ENCODE results near the gene C19orf67. TPM values are rescaled to one million over a fixed set of nuclear protein-coding genes. Genes with fewer than 3 reads are reported as not detected.

Gene C19orf67
- total RNA-seq, 2 donors from 2014 or later: not detected

DNA sequence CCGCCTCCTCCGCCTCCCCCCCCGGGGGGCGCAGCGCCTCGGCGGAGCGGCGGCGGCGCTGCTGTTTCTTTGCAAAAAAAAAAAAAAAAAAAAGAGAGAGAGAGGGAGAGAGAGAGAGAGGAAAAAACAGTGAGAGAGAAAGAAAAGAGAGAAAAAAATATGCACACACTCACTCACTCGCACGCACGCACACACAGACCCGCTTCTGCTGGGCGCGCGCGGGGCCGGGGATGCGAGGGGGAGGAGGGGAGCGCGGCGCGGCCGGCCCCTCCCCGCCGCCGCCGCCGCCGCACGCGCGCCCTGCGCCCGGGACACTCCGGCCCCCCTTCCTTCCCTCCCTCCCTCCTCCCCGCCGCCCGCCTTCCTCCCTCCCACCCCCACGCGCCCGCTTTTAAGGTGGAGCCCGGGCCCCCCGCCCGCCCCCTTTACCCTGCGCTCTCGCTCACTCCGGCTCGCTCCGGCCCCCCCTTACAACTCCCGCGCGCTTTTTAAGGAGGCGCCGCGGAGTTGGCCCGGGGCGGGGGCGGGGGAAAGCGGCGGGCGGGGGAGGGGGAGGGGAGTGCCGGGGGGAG lies 5.0 kb upstream of the C19orf67 start, which contains the start of gene SAMD1:
Gene SAMD1 (minus strand): TSS at position 243 of the 572 bp plus-strand sequence.
- DNase-seq: peak; percentile 95
- intact Hi-C loops (cut with DNase I): no loop called here
- ATAC-seq: peak; percentile 71 to 85

DNA sequence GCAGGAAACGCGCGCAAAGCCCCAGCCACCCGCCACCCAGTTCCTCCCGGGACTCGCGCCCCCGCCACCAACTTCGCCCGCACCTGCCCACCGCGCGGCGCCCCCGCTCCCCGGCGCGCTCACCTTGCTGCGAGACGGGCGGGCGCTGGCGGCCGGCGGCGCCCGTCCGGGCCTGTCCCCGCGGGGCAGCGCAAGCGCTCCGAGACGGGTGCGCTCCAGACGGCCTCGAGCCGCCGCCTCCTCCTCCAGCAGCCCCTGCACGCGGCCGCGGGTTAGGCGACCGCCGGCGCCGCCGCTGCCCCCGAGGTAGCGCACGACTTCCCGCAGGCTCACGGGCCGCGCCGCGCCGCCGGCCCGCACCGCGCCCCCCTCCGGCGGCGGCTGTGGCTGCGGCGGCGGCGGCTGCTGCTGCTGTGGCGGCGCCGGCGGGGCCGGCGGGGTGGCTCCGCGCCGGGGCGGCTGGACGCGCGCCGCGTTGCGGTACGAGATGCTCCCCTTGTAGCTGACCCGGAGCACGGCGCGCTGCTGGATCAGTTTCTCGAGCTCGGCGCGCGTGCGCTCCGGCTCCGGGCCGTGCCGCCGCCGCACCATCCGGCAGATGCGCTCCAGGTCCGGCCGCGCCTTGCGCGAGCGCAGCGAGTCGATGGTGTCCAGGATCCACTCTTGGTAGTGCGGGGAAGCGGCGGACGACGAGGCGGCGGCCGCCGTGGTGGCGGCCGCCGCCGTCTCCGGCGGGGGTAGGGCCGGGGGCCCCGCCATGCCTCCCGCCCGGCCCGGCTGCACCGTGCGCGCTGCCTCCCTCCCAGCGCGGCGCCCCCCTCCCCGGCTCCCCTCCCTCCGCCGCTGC lies 4.3 kb upstream of the C19orf67 start:
- ATAC-seq: peak; percentile 3 to 7
- DNase-seq: peak; percentile 69
- intact Hi-C loops (cut with DNase I): no loop called here

DNA sequence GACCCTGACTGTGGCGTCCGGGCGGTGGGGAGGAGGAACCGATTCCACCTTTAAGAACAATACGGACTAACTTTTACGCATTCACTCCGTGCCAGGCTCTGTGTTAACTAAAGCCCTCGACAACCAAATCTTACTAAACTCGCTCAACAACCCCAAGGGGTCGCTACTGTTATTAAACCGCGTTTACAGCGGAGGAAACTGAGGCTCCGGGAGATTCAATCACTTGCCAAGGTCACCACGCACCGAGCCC lies 3.8 kb upstream of the C19orf67 start:
- no peak for DNase-seq
- intact Hi-C loops (cut with DNase I): no loop called here
- ATAC-seq: no peak

DNA sequence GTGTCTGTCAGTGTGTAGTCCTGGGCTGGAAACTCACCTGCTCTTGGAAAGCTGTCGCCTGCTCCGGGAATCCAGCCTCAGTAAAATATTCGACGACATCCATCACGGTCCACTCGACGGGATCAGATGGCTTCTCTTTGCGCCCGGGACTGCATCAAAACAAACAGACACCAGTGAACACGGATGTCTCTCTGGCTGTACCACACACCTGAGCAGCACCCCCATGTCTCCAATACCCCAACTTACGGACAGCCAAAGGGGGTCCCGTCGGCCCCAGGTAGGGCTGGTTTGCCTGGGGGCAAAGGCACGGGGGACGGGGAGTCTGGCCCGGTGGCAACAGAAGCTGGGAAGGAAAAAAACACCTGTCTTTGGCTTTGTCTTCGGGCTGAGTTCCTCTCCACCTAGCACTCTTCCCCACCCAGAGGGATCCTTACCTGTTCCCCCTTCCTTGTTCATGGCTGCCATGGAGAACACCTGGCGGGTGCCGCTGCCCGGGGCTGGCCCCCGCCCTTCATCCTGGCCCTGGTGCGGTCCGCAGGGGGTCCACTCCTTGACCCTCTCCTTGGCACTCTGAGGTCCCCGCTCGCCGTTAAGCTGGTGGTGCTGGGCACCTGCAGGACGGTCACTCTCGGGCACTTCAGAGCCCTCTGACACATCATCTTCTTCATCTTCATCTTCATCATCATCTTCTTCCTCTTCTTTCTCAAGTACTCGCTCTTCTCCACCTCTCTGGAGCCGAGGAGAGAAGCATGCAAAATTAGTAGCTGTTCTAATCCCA lies 3.2 kb upstream of the C19orf67 start:
- intact Hi-C loops (cut with DNase I): no loop called here
- ATAC-seq (no peak), DNase-seq (no peak)

DNA sequence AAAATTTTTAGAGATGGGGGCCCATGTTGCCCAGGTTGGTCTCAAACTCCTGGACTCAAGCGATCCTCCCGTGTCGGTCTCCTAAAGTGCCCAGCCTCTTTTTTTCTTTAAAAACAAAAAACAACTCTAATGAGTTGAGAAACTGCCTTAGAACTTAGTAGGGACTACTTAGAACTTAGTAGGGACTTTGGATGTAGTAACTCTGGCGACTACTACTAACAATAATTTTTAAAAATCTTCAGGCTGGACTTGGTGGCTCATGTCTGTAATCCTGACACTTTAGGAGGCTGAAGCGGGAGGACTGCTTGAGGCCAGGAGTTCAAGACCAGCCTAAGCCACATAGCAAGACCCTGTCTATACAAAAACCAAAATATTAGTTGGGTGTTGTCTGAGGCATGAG lies 515 bp upstream of the C19orf67 start:
- ATAC-seq (no peak), DNase-seq (no peak)
- intact Hi-C loops (cut with DNase I): no loop called here

DNA sequence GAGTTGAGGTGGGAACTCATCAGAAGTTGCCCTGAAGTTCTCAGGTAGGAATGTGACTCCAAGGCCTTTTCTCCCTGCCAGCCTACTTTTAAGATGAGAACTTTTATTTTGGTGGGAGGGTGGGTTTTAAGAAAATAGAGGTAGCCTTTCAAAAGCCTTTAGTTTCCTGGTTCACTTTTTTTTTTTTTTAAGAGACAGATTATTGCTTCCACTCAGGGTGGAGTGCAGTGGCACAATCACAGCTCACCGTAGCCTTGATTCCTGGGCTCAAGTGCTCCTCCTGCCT lies 3.0 kb downstream of the C19orf67 start:
- ATAC-seq: no peak

DNA sequence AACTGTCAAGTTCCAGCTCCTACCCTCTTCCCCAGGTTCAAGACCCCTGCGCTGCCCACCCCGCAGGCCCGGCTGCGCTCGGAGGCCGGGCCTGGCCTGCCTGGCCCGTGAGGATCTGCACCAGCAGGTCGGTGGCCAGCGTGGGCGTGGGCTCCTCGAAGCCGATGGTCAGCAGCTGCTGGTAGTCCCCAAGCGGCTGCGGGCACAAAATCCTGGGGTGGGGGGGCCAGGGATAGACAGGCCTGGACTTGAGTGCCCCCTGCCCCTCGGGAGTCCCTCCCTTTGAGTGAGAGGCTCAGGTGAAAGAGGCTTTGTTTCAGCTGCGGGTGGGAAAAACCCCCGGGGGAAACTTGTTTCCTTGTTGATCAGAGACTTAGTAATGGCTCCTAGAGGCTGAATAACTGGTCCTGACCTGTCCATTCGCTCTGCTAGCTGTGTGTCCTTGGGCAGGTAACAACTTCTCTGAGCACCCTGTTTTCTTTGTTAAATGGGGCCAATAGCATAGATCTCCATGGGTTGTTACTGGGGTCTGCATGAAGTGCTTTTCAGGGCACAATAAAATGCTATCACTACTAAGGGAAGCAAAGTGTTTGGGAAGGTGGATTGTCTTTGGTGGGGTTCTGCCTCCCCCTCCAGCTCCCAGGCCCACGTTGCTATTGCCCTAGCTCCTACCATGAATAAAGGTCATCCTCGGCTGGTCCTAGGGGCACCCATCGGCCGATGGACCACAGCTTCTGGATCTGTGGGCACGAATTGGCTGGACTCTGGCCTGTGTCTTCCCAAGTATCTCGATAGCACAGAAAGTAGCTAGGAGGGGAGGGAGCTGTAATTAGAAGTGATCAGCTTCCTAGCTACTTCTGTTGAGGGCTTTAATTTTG lies 3.5 kb downstream of the C19orf67 start:
- DNase-seq (peak; percentile 66), ATAC-seq (peak; percentile 39 to 52)
- intact Hi-C loops (cut with DNase I): loop anchor here in 1 of 2 donors (5.0 kb wide), 1 partner anchor 35 kb away; the partner anchor contains the start of gene PRKACA

More for the DNA sequence above, 3.0 kb downstream of the C19orf67 start:
- DNase-seq: no peak
- intact Hi-C loops (cut with DNase I): loop anchor here in 1 of 2 donors (5.0 kb wide), 1 partner anchor 35 kb away; the partner anchor contains the start of gene PRKACA

DNA sequence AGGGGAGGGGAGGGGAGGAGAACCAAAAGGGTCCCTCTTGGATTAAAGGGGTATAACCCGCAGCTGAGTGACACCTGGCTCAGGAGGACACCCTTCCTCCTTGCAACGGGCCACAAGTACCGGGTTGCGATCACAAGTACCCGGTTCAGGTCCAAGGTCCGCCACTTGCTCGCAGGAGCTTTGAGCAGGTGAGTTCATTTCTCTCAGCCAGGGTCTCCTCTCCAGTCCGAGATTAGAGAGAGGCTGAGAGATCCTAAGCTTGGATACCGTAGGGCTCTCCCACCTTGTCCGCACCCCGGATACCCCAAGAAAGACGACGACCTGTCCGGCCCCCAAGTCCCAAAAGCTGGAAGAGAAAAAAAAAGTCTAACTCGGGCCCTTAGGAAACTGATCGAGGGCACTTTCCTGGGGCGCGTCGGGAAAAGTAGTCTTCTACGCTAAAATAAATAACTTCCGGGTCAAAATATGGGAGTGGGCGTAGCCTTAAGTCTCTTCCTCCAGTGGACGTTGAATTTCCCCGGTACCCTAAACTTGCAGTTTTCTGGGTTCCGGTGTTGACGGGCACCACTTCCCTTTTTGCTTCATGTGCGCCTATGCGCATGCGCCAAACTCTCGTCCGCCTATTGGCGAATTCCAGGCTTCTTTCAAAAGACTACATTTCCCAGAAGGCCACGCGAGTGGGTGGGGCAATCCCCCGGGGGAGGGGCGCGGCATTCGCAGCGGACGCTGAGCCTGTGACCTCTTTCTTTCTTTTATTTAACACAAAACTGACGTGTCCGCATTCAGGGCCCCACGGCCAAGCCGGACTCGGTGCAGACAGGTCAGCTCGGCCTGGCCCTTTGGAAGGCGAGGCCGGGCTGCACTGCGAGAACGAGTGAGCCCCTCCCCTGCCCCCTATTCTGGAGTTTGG lies 4.4 kb downstream of the C19orf67 start:
- ATAC-seq (peak; percentile 95 to 96), DNase-seq (peak; percentile 99)
- intact Hi-C loops (cut with DNase I): loop anchor here in 1 of 2 donors (5.0 kb wide), 1 partner anchor 36 kb away; the partner anchor contains the start of gene PRKACA

DNA sequence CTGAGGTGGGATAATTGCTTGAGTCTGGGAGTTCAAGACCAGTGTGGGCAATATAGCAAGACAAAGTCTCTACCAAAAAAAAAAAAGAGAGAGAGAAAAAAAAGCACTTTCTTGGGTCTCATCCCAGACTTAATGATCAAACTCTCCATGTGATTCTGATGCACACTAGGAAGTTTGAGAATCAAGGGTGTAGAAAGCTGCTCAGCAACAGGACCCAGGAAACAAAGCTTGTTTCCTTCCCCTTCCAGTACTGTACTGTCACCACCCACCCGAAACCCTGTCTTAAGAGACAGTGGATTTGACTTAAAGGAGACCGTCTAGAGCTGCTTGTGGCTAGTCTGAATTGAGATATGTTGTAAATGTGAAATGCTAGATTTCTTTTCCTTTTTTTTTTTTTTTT lies 7.2 kb downstream of the C19orf67 start:
- no peak for DNase-seq
- no peak for ATAC-seq
- intact Hi-C loops (cut with DNase I): loop anchor here in 1 of 2 donors (5.0 kb wide), 1 partner anchor 59 kb away; the partner anchor contains the start of gene ASF1B

DNA sequence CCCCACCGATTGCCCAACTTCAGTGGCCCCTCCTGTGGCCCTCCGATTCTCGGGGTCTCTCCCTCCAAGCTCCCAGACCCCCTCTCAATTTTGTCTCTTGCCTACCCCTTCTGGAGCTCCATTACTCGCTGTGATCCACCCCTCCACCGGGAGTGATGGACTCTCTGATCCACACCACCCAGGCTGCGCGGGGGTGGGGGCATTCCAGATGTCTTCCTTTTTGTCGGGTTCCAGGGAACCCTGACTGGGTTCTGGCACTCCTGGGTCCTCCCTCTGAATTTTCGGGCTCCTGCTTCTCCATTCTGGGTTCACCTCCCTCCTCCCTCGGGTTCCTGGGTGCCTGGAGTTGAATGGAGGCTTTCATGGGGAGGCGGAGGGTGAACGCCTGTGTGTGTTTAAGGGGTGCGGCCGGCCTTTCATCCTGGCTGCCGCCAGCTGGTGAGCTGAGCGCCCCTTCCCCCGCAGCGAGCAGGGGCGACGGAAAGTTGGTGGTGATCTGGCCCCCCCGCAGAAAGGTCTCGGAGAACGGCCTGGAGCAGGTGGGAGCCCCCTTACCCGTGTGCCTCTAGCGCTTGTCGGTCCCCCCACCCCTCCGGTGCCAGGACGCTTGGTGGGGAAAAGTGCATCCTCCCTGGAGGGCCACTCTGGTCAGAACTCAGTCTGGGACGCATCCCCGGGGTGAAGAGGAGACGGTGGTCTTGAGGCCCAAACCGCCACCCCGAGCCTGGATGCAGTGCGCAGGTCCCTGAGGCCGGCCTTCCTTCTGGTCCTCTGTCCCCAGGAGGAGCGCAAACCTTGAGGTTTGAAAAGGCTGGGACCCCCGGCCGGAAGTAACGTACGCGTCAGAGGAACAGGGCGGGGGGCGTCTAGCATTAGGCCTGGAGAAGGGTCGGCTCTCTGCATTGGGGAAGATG lies 11.4 kb downstream of the C19orf67 start:
- ATAC-seq (peak; percentile 2 to 8), DNase-seq (peak; percentile 50)
- intact Hi-C loops (cut with DNase I): loop anchor here (2.0 to 5.0 kb wide), 2 partner anchors 192 to 193 kb away; no protein-coding TSS in a partner anchor

DNA sequence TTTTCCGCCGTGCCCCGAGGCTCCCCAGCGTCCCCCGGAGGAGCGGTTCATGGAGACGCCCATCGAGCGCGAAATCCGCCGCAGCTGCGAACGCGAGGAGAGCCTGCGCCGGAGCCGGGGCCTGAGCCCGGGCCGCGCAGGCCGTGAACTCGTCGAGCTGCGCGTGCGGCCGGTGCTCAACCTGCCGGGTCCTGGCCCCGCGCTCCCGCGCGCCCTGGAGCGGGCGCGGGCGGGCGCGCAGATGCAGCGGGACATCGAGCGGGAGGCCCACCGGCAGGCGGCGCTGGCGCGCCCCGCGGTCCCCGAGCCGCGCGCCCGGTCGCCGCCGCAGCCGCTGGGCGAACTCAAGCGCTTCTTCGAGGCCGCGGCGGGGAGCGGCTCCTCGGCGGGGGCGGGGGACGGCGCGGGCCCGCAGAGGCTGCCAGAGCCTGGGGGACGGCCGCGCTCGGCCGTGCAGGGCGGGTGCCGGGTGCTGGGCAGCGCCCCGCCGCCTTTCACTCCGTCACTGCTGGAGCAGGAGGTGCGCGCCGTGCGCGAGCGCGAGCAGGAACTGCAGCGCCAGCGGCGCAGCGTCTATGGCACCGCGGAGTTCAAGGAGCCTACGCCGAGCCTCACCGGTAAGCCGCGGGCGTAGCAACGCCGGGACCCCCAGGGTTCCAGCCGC lies 12.2 kb downstream of the C19orf67 start:
- ATAC-seq: peak; percentile 34 to 55
- intact Hi-C loops (cut with DNase I): loop anchor here in 1 of 2 donors (5.0 kb wide), 1 partner anchor 191 kb away; no protein-coding TSS in a partner anchor
- DNase-seq: peak; percentile 82

DNA sequence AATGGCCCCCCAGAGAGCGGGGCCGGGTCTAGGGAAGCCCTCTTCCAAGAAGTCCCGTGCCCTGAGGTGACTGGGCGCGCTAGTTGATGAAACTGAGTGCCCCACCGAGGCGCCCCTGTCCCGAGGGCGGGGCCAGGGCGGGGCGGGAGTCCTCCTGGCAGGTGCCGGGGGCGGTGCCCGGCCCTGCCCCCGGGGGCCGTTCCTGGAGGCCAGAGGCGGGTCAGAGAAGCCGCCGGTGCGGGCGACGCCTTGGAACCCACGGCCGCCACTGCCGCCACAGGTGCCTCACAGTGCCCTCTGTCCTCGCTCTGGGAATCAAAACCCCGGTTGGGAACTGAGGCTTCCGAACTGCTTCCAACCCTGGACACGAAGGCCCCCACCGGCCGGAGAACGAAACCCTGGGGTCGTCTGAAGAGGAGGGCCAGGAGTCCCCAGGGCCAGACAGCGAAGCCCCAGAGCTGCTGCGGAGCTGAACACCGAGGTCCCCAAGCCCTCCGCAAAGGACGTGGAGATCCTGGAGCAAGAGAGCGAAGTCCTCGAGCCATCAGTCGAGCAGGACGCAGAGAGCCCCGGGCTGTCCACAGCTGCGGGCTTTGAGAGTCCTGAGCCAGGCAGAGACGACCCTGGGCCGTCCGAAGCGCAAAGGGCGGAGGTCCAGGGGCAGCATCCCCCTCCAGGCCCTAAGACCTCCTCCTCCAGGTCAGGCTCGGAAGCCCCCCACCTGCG lies 12.9 kb downstream of the C19orf67 start, which contains the start of gene MISP3:
Gene MISP3 (plus strand): TSS at position 252 of the 726 bp plus-strand sequence. CDS start 524 bp downstream, outside the sequence.
- intact Hi-C loops (cut with DNase I): loop anchor here in 1 of 2 donors (5.0 kb wide), 1 partner anchor 190 kb away; no protein-coding TSS in a partner anchor
- ATAC-seq (peak; percentile 16 to 53), DNase-seq (peak; percentile 61)

DNA sequence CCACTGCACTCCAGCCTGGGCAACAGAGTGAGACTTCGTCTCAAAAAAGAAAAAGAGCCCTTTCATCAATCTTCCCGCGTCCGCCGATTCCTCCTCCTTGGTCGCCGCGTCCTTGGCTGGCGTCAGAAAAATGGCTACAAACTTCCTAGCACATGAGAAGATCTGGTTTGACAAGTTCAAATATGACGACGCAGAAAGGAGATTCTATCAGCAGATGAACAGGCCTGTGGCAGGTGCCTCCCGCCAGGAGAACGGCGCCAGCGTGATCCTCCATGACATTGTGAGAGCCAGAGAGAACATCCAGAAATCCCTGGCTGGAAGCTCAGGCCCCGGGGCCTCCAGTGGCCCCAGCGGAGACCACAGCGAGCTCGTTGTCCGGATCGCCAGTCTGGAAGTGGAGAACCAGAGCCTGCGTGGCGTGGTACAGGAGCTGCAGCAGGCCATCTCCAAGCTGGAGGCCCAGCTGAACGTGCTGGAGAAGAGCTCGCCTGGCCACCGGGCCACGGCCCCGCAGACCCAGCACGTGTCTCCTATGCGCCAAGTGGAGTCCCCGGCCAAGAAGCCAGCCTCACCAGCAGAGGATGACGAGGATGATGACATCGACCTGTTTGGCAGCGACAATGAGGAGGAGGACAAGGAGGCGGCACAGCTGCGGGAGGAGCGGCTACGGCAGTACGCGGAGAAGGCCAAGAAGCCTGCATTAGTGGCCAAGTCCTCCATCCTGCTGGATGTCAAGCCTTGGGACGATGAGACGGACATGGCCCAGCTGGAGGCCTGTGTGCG lies 15.1 kb downstream of the C19orf67 start:
- intact Hi-C loops (cut with DNase I): loop anchor here in 1 of 2 donors (5.0 kb wide), 1 partner anchor 188 kb away; no protein-coding TSS in a partner anchor
- DNase-seq (peak; percentile 52), ATAC-seq (no peak)

DNA sequence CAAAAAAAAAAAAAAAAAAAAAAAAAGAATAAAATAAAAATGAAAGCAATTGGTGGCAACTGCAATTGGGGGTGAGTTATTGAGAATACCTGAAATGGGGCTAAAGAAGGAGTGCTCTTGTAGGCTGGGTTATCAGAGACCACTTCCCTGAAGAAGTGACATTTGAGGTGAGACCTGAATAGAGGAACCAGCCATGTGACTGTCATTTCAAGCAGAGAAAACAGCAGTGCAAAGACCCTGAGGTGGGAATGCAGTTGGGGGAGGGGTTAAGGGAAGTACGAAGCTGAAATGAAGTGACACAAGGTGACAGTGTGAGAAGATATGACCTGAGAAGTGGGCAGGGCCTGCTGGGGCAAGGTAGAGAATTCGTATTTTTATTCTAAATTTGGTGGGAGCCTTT lies 19.4 kb downstream of the C19orf67 start:
- intact Hi-C loops (cut with DNase I): no loop called here
- ATAC-seq: no peak
- DNase-seq: no peak

DNA sequence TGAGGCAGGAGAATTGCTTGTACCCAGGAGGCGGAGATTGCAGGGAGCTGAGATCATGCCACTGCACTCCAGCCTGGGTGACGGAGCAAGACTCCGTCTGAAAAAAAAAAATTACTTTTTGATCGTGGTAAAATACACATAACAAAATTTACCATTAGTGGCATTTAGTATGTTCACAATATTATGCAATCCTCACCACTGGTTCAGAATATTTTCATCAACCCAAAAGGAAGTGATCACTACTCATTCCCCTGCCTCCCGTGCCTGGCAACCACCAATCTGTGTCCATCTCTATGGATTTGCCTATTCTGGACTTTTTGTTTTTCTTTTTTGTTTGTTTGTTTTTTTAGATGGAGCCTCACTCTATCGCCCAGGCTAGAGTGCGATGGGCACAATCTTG lies 22.5 kb downstream of the C19orf67 start:
- DNase-seq (no peak), ATAC-seq (no peak)
- intact Hi-C loops (cut with DNase I): no loop called here

All from left cardiac atrium (tissue), 4 donors.